ENCODE measurements around the gene ATOSB. TPM values are rescaled to one million over a fixed set of nuclear protein-coding genes. Genes with fewer than 3 reads are reported as not detected.

ATOSB gene, protein sequence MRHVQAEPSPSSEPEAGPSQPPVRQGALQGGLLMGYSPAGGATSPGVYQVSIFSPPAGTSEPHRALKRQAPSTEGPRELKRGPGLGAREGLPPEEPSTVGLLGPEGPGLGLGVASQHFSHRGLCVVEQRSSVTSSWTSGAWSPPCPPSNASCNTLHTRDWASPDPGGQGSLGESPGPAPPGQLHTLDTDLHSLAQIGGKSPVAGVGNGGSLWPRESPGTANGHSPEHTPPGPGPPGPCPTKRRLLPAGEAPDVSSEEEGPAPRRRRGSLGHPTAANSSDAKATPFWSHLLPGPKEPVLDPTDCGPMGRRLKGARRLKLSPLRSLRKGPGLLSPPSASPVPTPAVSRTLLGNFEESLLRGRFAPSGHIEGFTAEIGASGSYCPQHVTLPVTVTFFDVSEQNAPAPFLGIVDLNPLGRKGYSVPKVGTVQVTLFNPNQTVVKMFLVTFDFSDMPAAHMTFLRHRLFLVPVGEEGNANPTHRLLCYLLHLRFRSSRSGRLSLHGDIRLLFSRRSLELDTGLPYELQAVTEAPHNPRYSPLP
- 7.3 to 12.4 TPM (median 10.5 TPM) in 5 replicates for total RNA-seq (2022; extraction: Qiagen RNA extraction)

DNA sequence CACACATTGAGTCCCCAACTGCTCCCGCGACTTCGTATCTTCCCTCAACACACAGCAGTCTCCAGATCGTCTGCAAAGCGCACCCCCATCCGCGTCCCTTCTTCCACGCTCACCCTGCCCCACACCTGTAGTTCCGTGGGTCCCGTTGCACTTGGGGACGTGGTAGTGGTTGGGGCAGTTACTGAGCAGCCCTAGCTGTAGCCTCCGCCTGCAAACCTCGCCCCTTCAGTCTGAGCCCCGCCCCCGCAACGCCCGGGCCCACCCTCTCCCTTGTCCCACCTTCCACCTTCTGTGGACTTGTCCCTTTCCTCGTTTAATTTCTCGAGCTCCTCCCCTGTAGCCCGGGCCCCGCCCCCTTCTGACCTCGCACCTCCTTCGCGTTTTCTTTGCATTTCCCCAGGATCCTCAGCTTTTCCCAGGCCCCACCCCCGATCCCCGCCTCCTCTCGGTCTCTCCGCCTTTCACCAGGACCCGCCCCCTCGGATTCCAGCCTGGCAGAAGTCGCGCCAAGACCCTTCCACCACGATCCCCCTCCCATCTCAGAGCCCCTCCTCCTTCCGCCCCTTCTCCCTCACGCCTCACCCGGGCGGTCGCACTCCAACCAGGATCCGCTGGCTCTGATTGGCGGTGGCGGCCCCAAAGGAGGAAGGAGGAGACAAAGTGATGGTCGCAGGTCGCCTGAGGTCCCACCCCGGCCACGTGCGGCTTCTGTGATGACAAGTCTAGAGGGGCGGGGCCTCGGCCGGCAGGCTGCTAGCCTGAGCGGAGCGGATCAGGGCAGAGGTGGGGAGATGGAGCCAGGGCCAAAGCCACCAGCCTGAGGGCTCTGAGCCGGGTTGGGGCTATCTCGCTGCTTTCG, at the start of gene ATOSB:
TSS of gene ATOSB (minus strand) at position 183 of the 859 bp plus-strand sequence. CDS start 7,588 bp downstream, outside the sequence.

DNA sequence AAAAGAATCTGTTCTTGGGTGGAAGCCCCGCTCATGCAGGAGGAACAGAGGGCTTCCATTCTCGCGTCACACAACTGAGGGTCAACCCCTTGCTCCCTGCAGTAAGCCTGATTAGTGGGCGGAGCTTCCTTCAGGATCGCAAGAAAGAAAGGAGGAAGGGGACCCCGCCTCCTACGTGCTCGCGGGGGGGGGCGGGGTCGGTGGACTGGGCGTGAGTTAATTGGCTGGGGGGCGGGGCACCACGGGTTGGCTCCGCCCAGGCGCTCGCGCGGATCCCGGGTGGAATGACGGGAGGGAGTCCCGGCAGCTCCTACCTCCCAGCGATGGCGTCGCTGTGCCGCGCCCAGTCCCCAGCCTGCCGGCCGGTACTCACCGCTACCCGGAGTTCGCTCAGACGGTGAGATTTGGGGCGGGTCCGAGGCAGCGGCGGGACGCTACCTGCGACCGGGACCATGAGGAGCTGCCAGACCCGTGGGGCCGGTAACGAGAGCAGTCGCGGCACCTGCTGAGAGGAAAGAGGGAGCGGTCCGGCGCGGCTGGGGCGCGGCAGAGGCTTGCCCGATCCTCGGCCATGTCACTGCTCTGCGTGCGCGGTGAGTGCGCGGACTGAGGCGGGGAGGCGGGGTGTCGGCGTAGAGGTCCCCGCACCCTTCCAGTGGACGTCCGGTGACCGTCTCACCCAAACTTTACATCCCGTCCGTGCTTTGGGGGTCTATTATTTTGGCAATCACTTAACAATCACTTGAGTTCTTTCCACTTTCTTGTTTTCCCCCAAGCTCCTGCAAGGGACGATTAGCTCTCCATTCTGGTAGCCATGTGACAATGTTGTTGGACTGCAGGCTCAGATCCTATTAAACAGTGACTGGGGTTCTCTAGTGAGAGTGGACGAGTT, 46.3 kb upstream of the ATOSB start, which contains the start of gene UNC13B:
TSS of gene UNC13B (plus strand) at position 297 of the 892 bp plus-strand sequence. CDS start at position 572, 275 bp downstream.

DNA sequence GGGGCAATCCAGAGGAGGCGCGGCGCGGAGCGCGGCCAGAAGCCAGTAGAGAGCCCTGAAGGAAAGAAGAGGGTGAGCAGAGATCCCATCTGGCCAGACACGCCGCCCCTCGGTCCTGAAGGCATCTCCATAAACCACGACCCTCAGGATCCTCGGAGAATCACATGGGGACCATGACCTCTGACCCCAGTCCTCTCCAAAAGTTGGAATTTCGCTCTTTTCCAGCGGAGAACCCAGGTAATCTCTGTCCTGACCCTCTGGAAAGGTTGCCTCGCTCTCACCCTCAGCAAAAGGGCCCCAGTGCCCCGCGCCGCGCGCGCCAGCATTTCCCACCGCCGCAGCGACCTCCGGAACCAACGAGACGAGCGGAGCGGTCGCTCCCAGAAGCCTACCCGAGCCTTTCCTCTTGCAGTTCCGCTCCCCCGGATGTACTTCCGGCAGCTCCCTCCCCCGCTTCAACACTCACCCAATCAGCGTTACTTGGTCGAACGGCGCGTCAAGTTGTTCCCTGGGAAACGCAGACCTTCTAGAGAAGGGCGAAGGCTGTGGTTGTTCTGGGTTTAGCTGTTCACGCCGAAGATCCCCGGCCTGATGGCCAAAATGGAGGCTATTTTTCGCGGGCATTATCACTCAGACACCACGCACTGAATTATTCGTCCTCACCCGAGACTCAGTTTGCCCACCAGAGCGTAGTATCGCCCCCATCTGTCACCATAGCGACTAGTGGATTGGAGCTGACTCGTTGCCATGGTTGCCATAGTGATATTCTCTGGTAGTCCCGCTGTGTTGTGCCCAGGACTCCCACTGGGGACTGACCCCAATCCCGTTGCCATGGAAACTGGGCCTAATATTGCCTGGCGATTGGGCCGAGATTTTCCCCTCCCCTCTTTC, 12.6 kb downstream of the ATOSB start, which contains the start of gene STOML2:
TSS of gene STOML2 (minus strand) at position 363 of the 891 bp plus-strand sequence. CDS start at position 326, 37 bp downstream.

DNA sequence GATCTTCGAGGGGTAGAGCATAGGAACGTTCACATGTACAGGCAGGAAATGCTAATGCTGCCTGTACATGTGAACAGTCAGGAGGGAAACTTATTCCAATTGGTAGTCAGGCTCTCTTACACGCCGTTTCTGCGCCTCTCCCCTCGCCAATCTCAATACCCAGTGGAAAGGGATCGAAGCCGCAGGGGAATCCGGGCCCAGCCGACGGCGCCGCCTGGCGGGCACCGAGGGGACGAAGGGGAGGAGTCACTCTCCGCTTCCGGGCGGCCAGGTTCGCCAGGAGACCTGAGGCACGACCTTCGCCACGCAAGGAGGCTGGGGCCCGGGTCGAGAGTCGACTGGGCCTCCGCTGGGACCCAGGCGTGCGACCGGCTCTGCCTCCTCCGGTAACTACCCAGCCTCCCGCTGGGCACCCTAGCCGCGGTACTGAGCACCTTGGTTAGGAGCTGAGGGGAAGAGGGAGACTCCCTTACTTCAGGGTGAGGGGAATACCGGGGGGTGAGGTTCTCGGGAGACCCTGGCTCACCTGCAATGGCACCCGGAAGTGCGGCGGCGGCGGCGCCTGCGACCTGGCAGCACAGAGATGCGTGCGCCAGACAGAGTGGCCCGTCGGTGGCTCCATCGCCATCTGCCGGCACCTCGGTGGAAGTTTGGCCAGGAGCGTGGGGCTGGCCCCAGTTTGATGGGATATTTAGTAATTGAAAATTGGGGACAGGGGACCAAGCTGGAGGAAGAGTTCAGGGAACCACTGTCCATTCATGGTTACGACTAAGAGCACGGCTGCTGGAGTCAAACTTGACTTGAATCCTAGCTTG, 19.4 kb downstream of the ATOSB start, which contains the start of gene PIGO:
TSS of gene PIGO (minus strand) at position 557 of the 815 bp plus-strand sequence. CDS start 1,026 bp downstream, outside the sequence.

DNA sequence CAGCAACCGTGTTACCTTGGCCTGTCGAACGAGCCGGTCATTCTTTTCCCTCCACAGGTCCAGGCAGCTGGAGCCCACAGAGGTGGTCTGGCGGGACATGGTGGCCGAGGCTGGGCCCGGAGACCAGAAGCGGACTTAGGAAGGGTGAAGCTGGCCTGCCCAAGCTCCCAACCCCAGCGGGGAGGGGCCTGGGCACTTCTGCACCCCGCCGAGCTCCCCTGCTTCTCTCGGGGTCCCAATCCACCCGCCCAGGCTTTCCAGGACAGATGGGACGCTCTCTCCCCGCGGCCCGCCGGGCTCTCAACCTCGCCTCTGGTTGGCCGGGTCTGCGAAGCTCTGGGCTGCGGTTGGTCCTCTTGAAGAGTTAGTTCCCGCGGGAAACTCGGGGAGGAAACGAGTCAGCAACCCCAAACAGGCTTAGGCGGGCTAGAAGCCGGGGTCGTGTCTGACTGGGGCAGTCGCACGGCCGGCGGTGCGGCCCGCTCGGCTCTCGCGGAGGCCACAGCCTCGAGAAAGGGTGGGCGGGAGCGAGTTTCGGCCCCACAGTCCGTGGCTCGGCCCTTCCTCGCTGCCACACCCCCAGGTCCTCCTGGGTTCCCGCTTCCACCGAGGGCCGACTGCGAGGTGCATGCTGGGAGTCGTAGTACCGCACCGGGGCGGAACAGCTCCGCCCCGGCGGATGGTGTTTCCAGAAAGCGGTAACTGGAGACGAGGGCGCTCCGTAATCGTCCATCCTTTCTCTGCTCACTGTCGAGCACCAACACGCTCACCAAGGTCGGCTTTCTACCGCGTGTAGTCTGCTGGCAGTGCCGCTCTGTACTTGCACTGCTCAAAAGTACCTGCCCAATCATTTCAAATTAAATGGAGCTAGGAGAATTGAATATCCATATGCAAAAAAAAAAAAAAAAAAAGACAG, 36.0 kb downstream of the ATOSB start, which contains the start of gene FANCG:
TSS of gene FANCG (minus strand) at position 517 of the 916 bp plus-strand sequence. CDS start at position 99, 418 bp downstream.

DNA sequence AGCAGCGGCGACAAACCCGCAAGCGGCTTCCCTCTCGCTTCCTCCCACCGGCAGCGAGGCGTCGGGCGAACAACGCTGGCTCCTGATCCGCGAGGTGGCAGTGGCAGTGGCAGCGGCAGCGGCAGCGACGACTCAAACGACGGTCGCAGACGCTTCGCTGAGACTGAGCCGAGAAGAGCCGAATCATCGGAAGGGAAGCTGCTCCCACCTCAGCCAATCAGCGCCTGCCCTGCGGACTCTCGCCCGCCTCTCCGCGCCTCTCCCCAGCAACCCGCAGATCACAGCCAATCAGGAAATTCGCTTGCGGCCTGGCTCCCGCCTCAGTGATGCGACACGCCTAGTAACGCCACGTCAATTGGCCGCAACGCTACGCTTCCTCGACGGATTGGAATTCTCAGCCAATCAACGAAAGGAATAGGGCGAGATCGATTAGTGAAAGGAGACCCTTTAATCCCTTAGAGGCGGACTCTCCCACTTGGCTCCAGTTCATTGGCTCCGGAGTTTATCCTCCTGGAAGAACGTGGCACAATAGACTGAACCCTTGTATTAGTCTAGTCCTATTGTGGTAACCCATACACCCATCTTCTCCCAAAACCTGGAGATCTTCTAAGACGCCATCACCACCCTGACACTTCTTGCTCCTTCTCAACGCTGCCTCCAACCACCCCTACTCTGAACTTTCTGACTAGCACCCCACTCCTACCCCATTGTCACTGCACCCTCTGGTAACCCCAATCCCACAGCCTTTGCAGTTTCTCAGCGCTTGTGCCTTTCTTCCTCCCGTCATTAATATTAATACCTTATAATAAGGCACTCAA, 43.0 kb downstream of the ATOSB start, which contains the start of gene VCP:
TSS of gene VCP (minus strand) at position 165 of the 818 bp plus-strand sequence. CDS start 272 bp downstream, outside the sequence.

Other genes with a start within 250 kb of the ATOSB start
- gene PHF24, start 157.6 kb downstream of the ATOSB start, total RNA-seq (2022; extraction: Qiagen RNA extraction), result 0.03 to 0.18 TPM (median 0.10 TPM) in 5 replicates
- 4.2 to 5.9 TPM (median 5.5 TPM) in 5 replicates for gene DNAJB5, start 126.1 kb downstream of the ATOSB start, total RNA-seq (2022; extraction: Qiagen RNA extraction)
- gene VCP, start 43.2 kb downstream of the ATOSB start, total RNA-seq (2022; extraction: Qiagen RNA extraction), result 267 to 294 TPM (median 284 TPM) in 5 replicates
- gene FANCG, start 35.9 kb downstream of the ATOSB start, total RNA-seq (2022; extraction: Qiagen RNA extraction), result 35.1 to 60.9 TPM (median 55.3 TPM) in 5 replicates
- gene PIGO, start 19.3 kb downstream of the ATOSB start, total RNA-seq (2022; extraction: Qiagen RNA extraction), result 39.0 to 52.3 TPM (median 51.8 TPM) in 5 replicates
- gene STOML2, start 12.7 kb downstream of the ATOSB start, total RNA-seq (2022; extraction: Qiagen RNA extraction), result 211 to 268 TPM (median 252 TPM) in 5 replicates
- 8.4 to 10.0 TPM (median 9.6 TPM) in 5 replicates for gene UNC13B, start 46.1 kb upstream of the ATOSB start, total RNA-seq (2022; extraction: Qiagen RNA extraction)